GM12891 (cell line): ENCODE measurements around the gene MYO15A.

Source experiments
- DNase-seq: peaks from one replicate; pipeline ENCODE4 v3.0.0; 2011; ENCODE audit warnings: low spot score; ENCODE audit not compliant: insufficient read length
- FAIRE-seq: peaks from 2 replicates; lab custom pipeline; 2011; peaks lifted over from hg19 to GRCh38; lab: Jason Lieb, UNC
- PAX5 ChIP-seq: IDR thresholded peaks from 2 replicates; pipeline ENCODE4 v1.6.1; 2011; ENCODE audit warnings: low read length, moderate library complexity, mild to moderate bottlenecking; ENCODE audit not compliant: insufficient read depth, severe bottlenecking
- POLR2A ChIP-seq: IDR thresholded peaks from 2 replicates; pipeline ENCODE4 v1.6.1; 2011; ENCODE audit warnings: low read depth, low read length, control low read depth
- POLR2AphosphoS5 ChIP-seq: IDR thresholded peaks from 2 replicates; pipeline ENCODE4 v1.6.1; 2011; ENCODE audit warnings: low read depth, low read length, control low read depth
- POU2F2 ChIP-seq: IDR thresholded peaks from 2 replicates; pipeline ENCODE4 v1.6.1; 2011; ENCODE audit warnings: low read depth, mild to moderate bottlenecking, control low read depth, low read length, moderate library complexity
- SPI1 ChIP-seq: IDR thresholded peaks from 2 replicates; pipeline ENCODE4 v1.6.1; 2011; ENCODE audit warnings: low read depth, low read length, control low read depth
- TAF1 ChIP-seq: IDR thresholded peaks from 2 replicates; pipeline ENCODE4 v1.6.1; 2011; ENCODE audit warnings: low read depth, low read length, control low read depth

Gene MYO15A

GRCh38 chr17:18156171-18156975, 47.8 kb downstream of the MYO15A start:
- DNase-seq (no peak), FAIRE-seq (no peak)
- TF ChIP-seq PAX5 (no peak), POU2F2 (no peak), POLR2A (no peak), POLR2AphosphoS5 (no peak), SPI1 (no peak), TAF1 (no peak)

- TF ChIP-seq PAX5 = no peak
- no peak for TF ChIP-seq TAF1
- TF ChIP-seq POLR2A = no peak
- TF ChIP-seq POU2F2 = no peak
- no peak for TF ChIP-seq SPI1
- TF ChIP-seq POLR2AphosphoS5 = no peak
- no peak for FAIRE-seq
- DNase-seq = no peak
Observed at GRCh38 chr17:18156976-18157280, 48.4 kb downstream of the MYO15A start.

GRCh38 chr17:18157354-18157985, 48.9 kb downstream of the MYO15A start:
- TF ChIP-seq PAX5 (no peak), POU2F2 (no peak), POLR2AphosphoS5 (no peak), POLR2A (no peak), TAF1 (no peak), SPI1 (peak; percentile 95)
- no peak for DNase-seq
- FAIRE-seq = no peak

DNA sequence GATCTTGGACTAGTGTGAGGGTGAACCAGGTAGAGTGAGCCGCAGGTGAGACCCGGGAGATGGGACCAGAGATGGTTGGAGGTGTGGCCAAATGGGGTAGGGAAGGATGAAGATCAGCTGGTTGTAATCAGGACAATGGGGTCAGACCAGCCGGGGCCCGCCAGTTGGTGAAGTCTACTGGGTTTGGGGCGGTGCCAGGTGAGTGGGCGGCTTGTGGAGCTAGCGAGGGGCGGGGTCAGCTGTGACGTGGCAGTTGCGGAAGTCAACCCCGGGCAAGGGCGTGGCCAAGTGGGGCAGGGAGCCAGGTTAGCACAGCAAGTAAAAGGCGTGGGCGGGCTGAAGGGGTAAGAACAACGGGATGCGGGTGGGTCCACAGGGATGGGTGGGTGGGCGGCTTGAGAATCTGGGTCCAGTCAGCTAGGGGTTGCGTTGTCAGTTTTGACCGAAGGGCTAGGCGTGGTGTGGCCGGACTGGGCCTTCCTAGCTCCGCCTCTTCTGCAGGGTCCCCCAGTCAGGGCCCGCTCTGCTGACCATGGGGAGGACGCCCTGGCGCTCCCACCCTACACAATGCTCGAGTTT, 49.6 kb downstream of the MYO15A start:
- TF ChIP-seq POU2F2 = peak; percentile 19; the same call in 1 of the 2 replicates
- TF ChIP-seq PAX5 = no peak
- TF ChIP-seq SPI1 = peak; percentile 30; the same call in 1 of the 2 replicates
- DNase-seq (peak; percentile 91), FAIRE-seq (peak; percentile 100)

DNA sequence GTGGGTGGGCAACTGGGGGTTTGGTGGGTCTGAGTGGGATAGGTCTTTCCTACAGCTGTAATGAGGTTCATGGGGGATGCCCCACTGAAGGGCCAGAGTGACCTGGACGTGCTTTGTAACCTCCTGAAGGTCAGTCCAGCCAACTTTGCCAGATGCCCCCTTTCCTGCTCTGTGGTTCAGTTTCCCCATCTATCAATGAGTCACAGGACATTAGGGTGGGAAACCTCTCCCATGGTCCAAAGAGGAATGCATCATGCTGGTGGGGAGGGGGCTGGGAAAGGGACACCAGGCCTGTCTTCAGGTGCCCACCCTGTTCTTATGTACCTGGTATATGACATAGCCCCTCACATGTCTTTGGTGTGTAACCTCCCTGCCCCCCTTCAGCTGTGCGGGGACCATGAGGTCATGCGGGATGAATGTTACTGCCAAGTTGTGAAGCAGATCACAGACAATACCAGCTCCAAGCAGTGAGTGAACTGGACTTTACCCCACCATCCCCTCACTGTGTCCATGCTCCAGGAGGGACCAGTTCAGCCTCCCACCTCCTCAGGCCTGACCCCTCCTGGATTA, 51.1 kb downstream of the MYO15A start:
- DNase-seq (no peak), FAIRE-seq (peak; percentile 13)
- TF ChIP-seq SPI1 (no peak), POU2F2 (no peak), POLR2A (no peak)

DNA sequence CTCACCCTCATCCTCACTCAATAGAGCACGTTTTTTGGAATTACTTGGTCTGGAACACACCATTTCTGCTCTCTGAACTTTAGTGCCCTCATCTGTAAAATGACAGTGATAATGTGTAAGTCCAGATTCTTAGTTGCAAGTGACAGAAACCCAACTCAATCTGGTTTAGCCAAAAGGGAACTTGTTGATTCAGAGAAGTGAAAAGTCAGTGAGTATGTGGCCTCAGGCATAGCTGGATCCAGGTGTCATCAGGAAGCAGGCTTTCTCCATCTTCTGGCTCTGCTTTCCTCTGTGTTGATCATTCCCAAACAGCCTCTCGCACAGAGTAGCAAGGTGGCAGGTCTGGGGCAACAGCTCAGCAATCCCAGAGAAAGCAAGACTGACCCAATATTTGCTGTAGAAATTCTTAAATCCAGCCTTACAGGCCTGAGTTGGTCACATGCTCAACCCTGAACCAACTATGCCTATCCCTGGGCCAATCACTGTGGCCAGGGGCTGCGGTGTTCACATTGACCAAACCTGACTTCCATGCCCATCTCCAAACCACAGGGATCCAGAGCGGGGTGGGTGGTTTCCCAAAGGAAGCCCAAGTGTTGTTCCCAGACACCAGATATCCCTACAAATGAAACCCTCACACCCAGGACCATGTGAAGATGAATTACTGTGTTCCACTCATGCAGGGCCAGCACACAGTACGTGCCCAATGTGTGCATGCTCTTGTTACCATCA, 51.7 kb downstream of the MYO15A start:
- no peak for DNase-seq
- no peak for TF ChIP-seq POLR2A
- no peak for TF ChIP-seq SPI1
- no peak for TF ChIP-seq TAF1
- TF ChIP-seq PAX5 = no peak
- peak; percentile 54 for FAIRE-seq

- FAIRE-seq (peak; percentile 88), DNase-seq (peak; percentile 53)
- TF ChIP-seq POLR2A = no peak
- TF ChIP-seq PAX5 = no peak
- no peak for TF ChIP-seq TAF1
- TF ChIP-seq POU2F2 = no peak
- peak; percentile 29 for TF ChIP-seq SPI1
- TF ChIP-seq POLR2AphosphoS5 = no peak
Observed at GRCh38 chr17:18161207-18162145, 52.9 kb downstream of the MYO15A start.

DNA sequence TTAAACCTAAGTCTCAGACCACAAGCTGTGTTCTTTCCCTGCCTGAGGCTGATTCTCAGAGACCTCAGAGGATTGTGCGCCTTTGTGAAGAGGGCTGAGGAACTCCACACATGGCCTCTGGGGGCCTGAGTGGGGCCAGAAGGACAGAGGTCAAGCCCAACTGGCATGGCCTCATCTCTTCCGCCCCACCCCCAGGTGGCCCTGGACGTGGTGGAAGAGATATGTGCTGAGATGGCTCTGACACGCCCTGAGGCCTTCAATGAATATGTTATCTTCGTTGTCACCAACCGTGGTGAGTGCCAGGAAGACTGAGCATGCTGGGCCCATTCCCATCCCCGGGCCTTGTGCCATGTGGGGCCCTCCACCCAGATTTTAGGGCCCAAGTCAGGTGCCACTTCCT, 55.0 kb downstream of the MYO15A start:
- TF ChIP-seq POU2F2 = no peak
- TF ChIP-seq PAX5 = no peak
- no peak for TF ChIP-seq POLR2AphosphoS5
- no peak for TF ChIP-seq POLR2A
- TF ChIP-seq TAF1 = no peak
- TF ChIP-seq SPI1 = no peak
- FAIRE-seq (no peak), DNase-seq (no peak)
